DMS 273 treated with DMSO at 0.1 percent for 48 hours (cell line): ENCODE measurements around the gene TMIE.
"Not testable (repeated sequence)": the region's sequence is repeated elsewhere in the genome, so short reads cannot be mapped to it uniquely, and the experiment has no call there.

ENCODE experiments used
- DNase-seq: peaks from one replicate; lab custom pipeline; 2025; lab: John Stamatoyannopoulos, UW

TMIE gene

DNA sequence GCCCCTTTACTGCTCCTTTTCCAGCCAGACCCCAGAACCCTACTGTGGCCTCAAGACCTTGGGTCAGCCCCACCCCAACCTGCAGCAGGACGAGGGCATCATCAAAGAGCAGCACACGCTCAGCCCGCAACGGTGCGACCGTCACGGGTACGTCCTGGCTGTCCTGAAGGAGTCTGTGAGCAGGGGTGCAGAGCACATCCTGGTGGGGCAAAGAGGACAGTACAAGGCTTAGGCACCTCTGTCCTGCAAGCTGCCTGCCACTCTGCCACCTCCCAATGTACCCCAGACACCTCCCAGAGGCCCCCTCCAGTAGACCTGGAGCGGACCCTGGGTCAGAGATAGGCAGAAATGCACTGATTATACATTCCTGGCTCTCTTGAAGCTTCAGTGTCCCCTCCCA lies 15.7 kb upstream of the TMIE start:
- no peak for DNase-seq

DNA sequence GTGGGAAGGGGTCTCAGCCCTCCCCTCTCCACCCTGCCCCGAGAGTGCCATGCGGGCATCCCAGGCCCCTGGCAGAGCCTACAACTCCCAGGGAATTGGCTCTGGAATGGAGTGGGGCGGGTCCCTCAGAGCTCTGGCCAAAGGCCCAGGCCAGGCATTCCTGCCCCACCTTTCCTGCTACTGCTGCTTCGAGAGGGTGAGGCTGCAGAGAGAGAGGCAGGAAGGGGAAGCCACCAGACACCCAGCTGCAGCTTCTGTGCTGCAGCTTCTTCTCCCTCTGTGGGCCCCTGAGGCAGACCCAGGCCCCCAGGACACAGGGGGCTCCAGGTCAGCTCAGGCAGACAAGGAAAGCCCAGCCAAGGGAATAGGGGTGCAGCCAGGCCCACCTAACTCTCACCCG lies 10.4 kb upstream of the TMIE start:
- no peak for DNase-seq

DNA sequence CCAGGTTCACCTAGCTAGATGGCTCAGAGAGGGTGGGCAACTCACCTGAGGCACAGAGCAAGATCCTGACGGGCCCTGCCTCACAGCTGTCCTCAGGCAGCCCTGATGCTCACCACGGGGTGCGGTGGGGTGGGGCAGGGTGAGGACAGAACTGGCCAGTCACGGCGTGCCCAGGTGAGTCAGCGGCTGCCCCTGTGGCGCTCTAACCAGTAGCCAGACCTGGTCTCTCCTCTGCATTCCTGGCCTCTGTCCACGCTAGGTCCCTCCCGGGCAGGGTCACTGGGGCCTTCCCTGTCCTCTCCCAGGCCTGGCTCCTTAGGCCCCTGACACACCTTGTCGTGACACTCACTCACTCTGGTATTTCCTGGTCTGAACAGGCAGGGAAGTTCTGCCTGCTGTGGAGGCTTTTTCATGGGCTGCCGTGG lies 8.6 kb upstream of the TMIE start:
- DNase-seq: no peak

DNA sequence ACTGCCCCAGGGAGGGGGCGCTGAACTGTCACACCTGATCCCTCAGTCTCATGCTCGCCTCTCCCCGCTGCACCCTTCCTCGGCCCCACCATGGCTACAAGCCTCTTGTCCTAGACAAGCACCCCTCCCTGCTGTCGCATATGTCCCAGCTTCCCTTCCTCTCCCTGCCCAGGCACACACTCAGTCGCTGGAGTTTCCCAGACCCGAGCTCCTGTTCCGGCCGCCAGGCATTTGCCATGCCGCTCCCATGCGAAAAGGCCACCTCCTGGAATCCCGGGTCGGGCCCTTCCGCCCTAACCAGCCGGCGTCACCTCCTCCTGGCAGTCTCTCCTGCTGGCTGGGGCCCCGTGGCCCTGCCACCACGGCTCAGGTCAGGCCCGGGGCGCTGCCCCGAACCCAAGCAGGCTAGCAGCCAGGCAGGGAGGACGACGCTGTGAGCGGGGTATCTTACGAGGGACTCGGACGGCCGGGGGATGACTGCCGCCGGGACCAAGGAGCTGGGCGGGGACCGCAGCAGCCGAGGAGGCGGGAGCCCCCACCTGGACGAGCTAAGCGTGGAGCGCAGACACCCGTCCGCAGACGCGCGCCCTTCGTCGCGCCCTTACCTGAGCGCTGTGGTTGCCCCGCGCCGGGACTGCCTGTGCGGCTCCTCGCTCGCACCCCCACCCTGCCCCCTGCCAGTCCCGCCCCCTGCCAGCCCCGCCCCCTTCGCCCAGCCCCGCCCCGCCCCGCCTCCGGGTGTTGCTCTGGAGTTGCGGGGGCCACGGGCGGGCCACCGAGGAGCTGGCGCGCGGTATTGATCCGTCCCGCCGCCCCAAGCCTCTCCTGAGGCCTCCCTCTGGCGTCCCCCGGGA lies 7.9 kb upstream of the TMIE start, which contains the start of gene ALS2CL:
Gene ALS2CL, minus strand, starts transcription at position 642 of the 854 bp plus-strand sequence. CDS start 4,239 bp downstream, outside the sequence.
- no peak for DNase-seq

DNA sequence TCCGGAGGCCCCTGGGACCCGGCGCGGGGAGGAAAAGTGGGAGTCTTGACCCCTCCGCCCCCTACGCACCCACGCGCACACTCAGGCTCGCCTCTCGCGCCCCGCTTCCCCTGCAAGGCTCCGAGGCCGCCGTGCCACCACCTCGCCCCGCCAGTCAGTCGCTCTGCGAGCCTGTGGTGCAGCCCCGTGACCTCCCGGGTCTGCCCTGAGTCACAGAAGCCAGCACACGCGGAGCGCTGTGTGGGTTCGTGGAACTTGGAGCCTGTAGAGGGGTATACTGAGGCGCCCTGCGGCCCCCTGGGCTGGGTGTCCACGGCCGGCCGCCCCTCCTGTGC lies 7.3 kb upstream of the TMIE start:
- DNase-seq: no peak

DNA sequence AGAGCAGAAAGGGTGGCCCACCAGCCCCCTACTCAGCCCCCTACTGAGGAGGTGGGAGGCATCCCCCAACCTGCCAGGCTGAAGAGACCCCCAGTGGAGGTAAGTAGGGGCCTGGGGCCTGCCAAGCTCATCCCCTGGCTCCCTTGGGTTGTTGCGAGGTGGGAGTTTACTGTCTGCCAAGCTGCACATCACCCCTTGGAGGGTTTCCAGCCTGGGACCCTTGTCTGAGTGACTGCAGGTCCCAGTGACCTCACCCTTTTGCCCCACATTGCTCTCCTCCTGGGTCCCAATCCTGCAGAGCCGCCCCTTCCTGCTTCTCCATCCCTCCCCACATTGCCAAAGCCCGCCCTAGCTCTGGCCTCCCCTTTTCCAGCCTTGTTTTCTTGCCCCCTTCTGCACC lies 6.7 kb upstream of the TMIE start:
- no peak for DNase-seq

DNA sequence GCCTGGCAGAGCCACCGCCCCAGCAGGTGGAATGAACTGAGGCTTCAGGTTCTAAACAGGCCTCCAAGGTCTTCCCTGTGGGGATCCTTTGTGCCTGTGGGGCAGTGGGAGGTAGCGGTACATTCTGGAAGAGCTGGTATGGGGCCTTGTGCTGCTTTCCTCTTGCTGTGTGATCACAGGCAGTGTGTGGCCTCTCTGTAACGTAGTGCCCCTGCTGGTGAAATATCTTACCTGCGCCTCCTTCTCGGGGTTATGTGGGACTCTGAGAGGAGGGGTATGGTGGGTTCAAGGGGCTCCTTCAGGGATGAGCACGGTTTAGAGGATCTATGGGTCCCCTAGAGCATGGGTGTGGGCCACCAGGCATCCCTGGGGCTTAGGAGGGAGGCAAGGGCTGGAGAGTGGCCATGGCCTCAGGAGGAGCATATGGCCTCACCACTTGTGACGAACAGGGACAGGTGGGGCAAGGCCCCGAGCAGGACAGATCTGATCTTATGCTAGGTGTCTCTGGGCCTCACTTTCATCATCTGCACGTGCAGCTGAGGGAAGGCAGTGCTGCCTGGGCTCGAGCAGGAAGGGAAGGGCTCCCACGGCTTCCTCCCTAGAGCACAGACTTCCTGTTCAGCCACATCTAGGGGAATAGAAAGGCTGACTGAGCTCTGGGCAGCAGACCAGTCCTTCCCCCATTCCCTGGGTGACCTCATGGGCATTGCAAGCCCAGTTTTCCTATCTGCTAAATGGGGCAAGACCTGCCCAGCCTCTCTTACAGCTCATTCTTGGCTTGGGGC lies 5.8 kb upstream of the TMIE start:
- no peak for DNase-seq

DNA sequence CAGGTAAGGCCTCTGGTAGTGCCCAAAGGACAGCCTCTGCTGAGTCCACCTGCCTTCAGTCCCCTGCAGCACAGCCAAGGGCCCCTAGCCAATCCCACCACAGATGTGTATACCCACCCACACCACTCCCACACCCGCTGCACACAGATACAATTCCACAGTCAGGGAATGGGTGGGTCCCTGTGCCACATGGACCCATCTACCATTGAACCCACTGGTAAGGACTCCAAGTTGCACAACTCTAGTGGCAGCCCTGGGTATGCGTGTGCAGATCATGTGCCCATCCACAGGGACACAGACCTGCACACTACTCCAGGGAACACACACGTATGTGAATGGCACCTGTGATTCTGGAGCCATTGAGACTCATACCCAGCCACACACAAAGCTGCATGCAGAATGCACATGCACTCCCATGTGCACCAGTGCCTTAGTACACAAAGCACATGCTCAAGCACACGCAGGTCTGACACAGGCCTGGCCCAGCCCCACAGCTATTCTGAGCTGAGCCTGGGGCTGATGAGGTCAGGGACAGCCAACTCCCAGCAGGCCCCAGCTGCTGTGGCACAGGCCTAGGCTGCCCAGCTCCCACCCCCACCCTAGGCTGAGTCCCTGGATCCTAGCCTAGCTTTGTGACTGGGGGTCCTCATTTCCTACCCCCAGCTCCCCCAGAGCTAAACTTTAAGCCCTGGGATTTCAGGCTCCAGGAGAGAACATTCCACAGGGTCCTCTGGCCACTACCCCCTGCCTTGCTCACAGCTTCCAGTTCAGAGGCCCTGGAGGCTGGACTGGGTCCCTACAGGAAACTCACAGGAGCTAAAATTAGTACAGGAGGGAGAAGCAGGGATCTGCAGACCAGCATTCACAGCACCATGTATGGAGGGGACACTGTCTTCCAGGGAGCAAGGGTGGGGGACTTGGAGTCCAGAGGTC lies 5.0 kb upstream of the TMIE start:
- DNase-seq: no peak

DNA sequence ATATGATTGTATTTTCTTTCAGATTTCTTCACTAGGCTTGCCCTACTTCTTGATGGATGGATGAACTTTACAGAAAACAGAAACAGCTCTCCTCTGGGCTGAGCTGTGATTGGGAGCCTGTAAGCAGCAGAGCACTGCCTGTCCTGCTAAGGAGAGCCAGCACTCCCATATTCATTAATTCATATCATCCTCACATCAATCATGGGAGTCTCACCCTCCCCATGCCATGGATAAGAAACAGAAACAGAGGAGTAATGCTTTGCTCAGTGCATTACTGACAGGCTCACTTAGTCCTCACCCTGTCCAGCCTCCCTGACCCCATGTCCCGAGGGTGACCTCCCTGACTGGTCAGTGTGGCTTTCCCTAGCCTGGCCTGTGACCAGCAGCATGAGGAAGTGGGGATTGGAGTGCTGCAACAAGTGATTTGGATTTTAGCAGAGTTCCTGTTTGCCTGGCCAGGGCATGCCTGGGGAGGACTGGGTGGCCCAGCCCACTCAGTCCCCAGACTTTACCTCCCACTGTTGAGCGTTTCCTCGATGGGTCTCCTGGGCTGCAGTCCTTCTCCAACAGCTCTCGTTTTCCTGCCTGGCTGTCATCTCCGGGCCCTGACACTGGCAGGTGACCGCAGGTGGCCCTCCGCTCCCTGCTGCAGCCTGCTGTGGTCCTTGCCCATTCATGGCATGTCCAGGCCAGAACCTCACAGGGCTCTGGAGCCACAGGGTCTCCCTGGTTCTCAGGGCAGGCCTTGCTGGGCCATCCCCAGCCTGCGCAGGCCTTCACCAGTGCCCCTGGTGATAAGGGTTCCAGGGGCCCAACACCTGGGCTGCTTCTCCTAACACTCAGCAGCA lies 1.3 kb upstream of the TMIE start:
- no peak for DNase-seq

DNA sequence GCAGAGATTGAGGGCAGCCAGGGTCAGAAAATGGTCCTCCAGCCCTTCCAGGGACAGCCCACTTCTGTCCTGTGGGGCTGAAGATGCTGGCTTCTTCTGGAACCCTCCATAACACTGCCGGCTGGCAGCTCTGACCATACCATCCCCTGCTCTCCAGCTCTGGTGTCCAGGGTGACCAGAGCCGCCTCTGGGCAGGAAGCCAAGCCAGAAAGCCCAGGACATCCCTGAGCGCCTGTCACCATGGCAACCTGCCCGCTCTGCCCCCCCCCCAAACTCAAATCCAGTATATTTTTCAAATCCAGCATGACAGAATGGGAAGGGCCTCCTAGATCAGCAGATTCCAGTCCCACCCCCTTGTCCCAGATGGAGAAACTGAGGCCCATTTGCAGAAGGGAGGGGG lies 420 bp upstream of the TMIE start:
- DNase-seq: no peak

DNA sequence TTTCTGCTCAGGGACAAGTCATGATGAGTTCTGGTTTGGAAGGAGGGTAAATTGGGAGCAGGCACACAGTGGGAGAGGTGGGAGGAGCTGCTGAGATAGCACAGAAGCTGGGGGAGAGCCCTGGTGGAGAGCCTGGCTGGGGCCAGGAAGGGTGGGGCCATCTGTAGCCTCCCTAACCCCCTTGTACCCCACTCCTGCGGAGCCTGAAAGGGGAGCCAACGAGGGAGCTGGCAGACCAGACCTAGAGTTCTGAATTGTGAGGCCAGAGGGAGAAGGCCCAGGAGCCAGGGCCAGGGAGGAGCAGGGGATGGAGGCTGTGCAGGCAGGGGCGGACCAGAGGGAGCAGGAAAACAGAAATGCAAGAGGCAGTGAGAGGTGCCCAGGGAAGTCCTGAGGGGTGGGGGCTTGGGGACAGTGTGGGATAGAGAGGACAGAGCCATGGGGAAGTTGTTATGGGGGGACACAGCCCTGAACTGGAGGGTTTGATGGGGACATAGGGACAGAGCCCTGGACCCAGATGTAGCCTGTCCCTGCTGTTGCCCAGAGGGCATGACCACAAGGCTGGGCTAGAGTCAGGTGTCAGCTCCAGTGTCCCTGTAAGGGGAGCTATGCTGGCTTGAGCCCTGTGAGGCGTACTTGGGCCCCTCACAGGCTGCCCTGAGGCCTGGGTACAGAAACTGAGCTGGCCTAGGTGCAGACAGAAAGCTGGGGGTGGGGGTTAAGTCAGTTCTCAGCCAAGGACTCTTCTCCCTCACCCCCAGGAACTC lies 1.2 kb downstream of the TMIE start:
- DNase-seq: no peak

DNA sequence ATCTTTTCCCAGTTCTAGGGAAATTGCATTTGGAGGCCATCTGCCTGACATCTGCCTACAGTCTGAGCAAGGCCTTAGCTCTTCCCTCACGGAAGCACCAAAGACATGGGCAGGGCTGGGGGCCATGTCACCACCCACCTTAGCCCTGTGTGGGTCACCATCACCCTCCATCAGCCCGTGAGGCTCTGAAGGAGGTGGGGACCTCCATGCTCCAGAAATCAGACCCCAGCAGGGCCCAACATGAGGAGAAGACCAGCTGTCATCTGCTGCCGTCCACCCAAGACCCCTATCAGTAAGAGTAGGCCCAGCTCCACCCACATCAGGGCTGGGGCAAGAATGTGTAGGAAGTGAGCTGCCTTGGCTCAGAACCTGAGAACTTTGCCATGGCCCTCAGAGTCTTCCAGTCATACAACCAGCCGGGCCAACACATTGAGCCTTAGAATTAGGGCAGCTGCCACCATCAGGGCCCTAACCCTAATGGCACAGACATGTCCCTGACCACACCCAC lies 1.9 kb downstream of the TMIE start:
- no peak for DNase-seq

DNA sequence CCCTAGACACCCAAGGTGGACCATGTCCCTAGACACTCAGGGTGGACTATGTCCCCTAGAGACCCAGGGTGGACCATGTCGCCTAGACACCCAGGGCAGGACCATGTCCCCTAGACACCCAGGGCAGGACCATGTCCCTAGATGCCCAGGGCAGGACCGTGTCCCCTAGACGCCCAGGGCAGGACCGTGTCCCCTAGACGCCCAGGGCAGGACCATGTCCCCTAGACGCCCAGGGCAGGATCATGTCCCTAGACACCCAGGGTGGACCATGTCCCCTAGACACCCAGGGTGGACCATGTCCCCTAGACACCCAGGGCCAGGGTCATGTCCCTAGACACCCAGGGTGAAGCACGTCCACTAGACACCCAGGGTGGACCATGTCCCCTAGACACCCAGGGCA lies 3.2 kb downstream of the TMIE start:
- not testable (repeated sequence) for DNase-seq

DNA sequence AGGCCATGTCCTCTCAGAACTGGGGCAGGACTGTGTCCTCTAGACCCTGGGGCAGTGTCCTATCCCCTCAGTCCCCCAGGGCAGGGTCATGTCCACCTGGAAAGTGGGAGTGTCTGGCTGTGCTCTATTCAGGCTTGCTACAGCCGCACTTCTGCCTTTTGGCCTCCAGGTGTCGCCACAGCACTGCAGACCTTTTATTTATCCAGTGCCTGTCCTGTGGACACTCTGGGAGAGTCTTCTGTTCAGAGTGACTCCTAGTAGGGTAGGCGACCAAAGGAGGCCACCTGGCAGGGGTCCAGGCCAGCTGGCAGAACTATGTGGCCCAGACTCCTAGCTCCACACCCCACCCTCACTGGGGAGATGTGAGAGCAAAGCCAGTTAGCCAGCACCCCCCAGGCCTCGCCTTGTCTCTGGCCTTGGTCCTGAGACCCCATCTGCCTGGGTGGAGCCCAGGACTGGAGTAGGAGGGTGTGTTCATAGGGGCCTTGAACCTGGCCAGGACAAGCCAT lies 3.9 kb downstream of the TMIE start:
- no peak for DNase-seq

DNA sequence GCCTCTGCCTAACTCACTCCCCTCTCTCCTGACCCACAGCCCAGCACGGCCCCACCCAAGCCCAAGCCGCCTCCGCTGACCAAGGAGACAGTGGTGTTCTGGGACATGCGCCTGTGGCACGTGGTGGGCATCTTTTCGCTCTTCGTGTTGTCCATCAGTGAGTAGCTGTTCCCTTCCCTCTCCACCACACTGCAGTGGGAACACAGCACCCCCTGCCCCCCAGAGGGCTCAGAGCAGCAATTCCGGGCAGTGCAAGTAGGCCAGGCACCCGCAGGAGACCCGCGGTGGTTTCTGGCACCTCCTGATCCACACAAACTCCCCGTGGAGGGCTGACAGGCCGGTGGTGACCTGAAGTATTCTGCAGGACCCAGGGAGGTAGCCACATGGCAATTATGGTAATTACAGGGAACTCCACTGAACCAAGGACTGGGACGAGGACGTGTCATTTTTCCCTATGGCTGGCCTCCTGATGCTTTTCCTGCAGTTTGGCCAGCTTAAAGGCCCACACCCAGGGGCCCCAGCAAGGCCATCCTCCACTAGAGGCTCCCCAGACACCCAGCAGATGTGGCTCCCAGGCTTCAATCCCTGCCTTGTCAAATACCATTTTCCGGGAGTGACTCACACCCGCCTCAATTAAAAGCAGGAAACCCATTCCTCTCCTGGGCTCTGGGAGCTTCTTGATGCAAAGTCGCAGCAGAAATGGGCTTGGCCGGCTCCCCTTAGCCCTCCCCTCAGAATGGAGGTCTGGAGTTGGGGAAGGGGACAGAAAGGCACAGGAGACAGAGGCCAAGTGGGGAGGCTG lies 4.8 kb downstream of the TMIE start:
- DNase-seq: no peak

DNA sequence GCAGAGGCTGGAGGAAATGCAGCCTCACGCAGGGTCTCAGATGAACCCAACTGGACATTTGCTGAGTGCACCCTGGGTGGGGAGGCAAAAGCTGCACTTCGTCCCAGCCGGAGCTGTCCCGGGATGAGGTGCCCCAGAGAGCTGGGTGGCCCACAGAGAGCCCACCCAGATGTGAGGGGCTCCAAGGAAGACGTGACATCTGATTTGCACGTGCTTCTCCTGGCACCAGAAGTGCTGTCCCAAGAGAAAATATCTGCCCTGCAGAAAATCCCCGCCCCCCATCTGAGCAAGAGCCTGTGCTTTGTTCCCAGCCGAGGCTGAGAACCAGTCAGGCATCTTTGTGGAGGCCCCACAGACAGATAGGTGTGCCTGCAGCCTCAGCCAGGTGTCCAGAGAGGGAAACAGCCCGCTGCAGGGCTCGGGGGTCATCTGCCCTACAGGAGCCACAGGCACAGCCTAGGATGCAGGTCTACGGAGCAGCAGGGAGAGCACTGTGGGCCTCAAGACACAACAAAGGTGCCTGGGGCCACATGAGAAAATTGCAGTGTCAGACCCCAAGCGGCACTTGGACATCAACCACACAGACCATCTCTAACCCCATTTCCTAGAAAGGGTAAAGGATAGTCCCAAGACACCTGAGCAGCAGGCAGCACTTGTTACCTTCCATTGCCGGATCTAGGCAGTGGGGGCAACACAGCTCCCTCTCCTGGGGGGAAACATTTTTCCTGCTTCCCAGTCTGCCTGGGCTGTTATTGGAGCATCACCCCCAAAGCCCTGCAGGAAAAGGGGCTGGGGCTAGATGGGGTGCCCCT lies 5.8 kb downstream of the TMIE start:
- no peak for DNase-seq

DNA sequence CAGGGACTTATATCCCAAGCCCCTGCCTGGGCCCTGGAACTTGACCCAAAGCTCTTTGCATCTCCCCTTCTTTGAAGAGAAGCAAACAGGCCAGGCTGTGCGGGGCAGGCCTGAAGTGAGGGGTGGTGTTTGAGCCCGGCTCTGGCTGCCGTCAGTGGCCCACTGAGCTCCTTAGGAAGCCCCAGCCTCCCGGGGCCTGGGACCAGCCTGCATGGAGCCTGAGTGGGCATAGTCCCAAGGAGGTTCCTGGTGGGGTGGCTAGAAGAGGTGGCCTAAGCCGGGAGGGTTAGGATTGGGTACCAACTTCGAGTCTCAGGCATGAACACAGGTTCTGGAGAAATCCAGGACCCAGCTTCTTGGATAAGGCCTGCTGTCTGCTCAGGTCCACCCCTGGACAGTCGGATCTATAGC lies 6.4 kb downstream of the TMIE start:
- no peak for DNase-seq

DNA sequence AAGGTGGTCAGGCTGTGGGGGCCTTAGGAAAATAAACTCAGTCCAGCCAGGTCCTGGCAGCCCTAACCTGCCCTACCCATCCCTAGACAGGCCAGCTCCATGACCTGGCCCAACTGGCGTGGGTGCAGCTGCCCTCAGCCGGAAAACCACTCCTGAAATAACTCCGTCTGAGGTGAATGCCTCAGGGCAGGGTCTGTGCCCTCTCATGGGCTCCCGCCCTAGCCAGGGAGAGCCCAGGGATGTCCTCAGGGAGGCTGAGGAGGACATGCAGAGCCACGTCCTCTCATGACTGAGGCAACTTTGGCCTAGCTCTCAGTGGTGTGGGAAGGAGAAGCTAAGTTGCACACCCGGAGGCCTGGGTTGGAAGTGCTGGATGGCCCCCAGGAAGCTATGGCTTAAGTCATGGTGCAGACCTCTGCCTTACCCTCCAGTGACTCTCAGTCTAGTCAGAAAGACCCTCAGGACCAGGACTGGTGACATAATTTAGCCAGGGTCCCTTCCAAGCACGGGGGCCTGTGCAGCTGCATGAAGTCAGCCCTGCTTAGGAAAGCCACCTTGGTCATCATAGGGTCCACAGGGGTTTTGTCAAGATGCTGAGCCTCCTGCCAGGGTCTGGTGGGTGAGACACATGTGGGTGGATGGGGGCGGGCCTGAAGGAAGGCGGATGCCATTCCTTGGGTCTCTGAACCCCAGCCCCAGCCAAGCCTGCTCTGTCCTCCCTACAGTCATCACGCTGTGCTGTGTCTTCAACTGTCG lies 7.4 kb downstream of the TMIE start:
- DNase-seq: no peak
